Hematopoietic multipotent progenitor cell treated with erythropoietin and hydrocortisone succinate and interleukin-3 and kit ligand, for 6 days (in vitro differentiated cells): Measurements from ENCODE around the gene WDFY3.
"Not testable (repeated sequence)": the region's sequence is repeated elsewhere in the genome, so short reads cannot be mapped to it uniquely, and the experiment has no call there.

Experiments
- DNase-seq: peaks from one replicate; pipeline ENCODE4 v3.0.0-alpha.2; 2015

The WDFY3 gene

DNA sequence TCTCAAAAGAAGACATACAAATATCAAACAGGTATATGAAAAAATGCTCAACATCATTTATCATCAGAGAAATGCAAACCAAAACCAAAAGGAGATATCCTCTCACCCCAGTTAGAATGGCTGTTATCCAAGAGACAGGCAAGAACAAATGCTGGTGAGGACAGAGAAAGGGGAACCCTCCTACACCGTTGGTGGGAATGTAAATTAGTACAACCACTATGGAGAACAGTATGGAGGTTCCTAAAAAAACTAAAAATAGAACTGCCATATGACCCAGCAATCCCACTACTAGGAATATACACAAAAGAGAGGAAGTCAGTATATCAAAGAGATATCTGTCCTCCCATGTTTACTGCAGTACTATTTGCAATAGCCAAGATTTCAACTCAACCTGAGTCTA, 300.1 kb downstream of the WDFY3 start:
- no peak for DNase-seq

DNA sequence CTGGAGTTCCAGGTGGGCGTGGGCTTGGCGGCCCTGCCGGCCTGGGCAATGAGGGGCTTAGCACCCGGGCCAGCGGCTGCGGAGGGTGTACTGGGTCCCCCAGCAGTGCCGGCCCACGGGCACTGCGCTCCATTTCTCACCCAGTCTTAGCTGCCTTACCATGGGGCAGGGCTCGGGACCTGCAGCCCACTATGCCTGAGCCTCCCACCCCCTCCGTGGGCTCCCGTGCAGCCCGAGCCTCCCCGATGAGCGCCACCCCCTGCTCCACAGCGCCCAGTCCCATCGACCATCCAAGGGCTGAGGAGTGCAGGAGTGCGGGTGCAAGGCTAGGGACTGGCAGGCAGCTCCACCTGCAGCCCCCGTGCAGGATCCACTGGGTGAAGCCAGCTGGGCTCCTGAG, 301.7 kb downstream of the WDFY3 start:
- not testable (repeated sequence) for DNase-seq

DNA sequence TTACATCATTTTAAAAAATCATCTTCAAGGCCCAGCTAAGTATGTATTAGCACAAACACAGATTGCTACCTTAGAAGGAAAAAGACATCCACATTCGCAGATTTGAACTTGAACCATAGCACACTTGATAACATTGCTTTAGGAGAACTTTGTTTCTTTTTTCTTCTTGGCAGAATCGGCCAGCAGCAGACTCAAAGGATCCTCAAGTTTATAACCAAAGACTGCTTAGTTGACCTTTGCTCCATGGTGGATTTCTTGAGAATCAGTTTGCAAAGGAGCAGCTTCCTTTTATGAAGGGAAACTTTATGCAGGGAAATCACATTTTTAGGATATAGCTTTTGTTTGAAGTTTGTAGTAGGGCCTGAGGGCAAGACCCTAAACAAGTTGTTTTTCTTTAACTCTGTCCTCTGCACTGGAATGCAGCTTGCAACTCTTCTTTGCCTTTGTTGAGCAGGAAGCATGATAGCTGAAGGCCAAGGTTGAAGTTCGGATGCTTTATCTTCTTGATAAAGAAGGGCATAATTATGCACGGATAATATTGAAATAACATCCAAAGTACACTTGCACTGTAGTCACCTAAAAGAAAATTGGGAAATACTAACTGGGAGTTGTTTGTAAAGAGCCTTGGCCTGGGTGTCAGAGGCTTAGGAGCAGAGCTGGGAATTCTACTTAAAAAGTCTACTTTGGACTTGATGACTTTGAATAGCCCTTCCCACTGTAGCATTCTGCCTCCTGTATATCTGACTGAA, 305.1 kb downstream of the WDFY3 start:
- no peak for DNase-seq

DNA sequence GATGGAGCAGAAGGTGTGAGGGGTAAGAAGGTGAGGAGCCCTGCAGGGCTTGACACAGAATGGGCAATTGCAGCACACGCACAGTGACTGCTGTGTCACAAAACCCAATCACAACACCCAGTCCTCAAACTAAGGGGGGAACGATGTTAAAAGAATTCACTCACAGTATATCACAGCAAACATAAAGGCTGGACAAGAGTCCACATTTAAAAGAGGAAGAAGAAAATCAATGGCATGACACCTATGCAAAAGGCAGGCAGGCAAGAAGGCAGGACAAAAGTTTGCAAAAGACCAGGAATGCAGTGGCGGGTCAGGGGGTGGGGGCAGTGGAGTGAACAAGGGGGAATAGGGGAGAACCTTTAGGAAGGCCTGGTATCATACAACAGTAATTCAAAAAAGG, 305.9 kb downstream of the WDFY3 start:
- no peak for DNase-seq

DNA sequence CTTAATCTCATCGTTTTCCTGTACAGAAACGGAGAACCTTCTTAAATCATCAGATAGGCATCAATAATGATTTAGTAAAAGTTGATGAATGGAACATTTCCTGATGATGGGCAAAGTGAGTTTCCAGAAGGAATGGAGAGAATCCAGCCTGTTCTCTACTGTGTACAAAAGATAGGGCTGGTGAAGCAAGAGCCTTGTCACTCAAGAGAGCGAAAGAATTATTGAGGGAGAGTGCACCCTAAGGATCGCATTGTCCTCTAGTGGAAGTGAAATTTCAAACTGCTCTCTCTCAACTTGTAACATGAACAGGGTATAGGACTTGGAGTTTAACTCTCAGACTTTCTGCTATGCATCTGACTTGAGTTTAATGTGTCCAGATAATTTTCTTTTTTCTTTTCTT, 314.0 kb downstream of the WDFY3 start:
- DNase-seq = no peak

DNA sequence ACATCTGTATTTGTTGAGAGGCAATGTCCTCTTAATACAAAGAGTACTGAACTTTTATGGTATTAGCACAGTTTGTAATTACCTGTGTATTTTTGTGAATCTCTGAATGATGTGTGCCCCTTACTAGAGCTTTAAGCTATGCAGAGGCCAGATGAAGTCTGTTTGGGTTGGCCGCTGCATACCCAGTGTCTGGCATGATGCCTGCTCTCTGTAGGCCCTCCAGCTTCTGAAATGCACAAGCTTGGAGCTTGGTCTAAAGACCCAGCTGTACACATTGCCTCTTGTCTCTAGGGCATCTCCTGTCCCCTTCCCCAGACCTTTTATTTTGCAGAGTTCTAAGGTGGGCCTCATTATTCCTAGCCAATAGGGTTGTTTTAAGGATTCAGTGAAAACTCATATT, 315.0 kb downstream of the WDFY3 start:
- DNase-seq = no peak

DNA sequence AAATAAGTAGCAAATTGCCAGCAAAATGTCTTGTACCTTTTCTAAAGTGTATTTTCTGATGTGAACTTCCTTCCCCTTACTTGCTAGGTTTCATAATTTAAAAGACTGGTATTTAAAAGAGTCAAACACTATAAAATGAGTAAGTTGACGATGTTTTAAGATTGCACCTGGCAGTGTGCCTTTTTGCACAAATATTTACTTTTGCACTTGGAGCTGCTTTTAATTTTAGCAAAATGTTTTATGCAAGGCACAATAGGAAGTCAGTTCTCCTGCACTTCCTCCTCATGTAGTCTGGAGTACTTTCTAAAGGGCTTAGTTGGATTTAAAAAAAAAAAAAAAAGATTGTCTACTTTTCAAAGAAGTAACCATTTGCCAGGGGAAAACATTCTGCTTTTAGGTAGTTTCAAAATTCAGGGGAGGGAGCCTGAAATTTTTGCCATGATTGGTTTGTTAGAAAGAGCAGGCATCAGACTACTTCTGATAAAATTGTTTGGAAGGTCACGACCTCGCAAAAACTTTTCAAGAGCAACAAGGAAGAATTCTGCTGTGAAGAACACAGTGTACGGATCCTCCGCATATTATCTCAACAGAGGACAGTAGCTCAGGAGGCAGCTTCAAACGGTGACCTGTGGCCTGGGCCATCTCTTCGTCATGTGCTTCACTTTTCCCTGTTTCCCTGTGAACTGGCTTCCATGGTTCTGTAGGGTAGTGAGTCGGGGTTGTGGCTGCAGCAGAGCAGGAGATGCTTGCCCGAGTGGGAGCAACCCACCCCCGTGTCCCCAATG, 317.4 kb downstream of the WDFY3 start:
- DNase-seq = no peak

DNA sequence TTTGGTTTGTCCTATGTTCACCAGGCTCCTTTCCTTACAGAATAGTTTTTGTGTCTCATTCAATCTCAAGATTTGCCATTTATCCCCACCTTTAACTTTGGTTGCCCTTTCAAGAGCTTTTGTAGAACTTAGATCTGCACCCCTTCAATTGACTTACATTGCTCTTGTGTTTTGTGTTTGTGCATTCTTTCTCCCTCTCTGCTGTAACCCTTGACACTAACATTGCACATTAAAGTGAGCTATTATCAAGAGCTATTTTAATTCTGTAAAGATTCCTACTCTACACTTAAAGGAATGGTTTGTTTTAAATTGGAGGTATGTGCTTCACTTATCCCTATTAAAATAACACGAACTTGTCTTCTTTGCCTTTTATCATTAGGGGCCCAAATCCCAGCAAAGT, 318.3 kb downstream of the WDFY3 start:
- no peak for DNase-seq

DNA sequence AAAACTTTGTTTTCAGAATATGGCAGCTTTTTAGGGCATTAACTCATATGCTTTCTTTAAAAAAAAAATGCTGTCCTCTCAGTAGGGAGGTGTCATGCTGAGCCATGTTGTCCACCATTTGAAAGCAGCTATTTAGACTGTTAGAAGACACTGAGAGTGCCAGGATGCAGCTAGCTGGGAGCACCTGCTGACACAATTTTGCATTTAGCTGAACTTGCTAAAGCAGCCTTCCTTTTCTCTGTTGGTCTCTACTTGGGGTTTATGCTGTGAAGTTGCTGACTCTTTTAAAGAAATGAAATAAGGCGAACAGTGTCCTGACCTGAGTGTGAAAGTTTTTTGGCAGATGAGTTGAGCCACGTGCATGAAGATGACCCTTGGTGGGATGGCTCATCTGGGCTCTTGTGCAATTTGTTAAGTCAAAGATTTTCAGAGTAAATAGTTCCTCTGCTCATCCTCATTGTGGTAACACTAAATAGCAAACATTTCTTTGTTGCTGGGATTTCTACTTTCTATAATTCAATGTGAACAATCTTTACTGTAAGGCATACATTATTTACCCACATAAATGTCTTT, 319.1 kb downstream of the WDFY3 start:
- no peak for DNase-seq

DNA sequence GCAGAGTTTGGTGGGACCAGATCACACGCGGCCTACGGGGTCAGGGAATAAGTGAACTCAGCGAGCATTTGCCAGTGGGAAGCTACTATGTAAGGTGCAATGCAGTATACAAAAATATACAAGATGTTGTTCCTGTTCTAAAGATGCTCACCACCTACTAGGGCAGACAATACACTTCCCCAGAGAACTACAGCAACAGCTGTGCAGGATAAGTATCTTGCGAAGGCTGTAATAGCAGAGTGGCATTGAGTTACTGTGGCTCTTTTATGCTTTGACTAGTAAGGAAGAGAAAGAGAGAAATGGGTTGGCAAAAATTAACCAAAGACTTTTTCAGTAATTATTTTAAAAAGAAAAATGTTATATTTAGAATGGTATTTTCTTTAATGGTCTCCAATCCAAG, 322.4 kb downstream of the WDFY3 start:
- no peak for DNase-seq

DNA sequence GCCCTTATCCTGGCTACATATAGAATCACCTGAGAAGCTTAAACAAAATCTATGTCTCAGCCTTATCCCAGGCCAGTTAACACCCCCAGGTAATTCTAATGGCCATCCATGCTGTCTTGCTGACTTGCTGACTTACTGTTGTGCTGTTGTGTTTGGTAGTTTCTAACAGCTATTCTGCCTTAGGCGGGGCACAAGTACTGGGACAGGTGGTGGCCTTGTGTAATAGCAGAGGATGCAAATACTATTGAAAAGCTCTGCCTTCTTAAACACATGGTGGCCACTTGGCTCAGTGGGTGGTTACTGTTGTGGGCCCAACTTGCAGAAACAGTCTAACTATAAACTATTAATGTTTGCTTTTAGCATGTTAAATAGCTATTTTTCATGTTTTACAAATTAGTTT, 327.3 kb downstream of the WDFY3 start:
- DNase-seq = no peak

DNA sequence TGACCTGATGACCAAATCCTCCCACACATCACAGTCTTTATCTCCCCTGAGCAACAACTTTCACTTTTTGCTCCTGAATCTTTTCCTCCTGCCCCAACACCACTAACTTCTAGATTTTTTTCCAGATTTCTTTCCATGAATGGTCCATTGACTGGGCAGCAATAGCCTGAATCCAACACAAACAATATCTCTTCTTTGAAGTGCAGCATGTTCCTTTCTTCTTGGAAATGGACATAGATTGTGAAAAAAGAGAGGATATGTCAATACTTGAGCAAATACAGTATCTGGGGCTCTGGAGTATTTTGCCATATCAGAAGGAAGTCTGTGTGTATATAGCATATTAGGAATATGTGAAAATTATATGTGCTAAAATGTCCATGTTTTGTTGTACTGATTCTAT, 328.4 kb downstream of the WDFY3 start:
- no peak for DNase-seq

DNA sequence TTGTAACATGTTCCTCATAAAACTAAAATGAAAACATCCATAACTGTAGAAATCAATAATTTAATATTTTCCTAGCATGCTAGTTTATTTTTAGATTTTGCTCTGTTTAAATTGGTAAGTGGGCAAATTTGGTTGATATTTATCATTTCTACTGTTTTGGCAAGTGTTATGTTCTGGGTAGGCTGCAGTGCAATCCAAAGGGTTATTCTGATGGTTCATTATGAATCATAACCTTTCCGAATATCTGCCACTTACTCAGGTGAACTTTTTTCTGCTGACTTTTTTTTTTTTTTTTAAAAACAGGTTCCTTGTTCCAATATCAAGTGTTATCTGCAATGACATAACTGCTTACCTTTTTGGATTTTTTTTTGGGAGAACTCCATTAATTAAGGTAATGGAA, 331.5 kb downstream of the WDFY3 start:
- no peak for DNase-seq

DNA sequence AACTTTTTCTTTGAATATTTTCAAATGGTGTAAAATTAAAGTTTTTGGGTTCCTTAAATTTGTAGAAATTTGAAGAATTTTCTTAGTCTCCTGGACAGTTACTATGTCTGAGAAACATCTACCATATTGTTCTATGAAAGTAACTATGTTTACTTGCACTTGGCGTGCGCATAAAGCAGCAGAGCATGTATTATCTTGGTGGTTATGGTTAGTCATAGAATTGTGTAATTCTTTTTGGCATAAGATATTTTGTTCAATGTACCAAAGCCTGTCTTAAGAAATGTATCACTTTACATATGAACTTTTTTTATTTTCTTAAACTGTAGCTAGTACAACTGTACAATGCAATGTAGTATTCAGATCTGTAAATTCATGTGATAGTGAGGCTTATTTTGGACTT, 334.4 kb downstream of the WDFY3 start:
- DNase-seq = no peak

DNA sequence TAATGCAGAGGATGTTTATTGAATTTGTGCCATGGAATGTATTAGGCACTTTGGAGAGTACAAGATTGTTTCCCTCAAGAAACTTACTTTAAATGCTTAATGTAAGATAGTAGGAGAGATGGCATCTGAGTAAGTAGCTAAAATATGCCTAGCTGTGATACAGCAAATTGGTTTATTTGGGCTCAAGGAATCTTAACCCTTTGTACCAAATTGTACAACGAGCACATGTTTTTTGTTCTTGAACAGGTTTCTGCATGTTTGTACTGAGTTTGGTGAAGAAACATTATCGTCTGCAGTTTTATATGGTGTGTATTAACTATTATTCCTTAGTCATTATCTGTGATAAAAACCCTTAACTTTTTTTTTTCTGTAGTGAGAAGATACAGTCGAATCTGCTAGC, 334.9 kb downstream of the WDFY3 start:
- no peak for DNase-seq

DNA sequence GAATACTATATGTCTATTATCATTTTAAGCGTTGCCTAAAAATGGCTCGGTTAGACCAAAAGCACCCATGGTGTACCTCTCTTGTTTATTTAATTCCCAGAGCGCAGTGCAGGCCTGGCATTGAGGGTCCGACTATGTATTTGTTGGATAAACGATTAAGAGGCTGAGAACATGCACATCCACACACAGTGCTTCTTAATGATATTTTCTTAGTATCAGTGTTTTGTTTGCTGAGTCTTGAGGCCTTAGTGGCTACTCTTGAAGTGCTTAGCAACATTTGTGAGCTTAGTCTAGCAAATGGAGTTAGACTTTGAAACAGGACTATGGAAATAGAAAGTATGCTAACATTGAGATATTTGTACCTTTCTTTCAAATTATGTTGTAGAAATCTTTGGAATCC, 339.8 kb downstream of the WDFY3 start:
- no peak for DNase-seq

DNA sequence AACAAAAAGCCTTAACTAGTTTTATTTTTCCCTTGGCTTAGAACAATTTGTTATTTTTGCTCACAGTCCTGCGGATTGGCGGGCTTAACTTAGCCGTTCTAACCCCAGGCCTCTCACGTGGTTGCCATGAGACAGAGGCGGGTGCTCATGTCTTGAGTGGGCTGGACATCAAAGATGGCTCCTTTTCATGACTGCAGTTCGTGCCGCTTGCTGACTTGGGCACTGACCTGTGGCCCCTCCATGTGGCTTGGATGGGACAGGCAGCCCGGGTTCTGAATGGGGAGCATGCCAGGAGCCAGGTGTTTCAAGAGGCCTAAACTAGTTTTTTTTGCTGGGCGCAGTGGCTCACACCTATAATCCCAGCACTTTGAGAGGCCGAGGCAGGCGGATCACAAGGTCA, 342.8 kb downstream of the WDFY3 start:
- DNase-seq = no peak

DNA sequence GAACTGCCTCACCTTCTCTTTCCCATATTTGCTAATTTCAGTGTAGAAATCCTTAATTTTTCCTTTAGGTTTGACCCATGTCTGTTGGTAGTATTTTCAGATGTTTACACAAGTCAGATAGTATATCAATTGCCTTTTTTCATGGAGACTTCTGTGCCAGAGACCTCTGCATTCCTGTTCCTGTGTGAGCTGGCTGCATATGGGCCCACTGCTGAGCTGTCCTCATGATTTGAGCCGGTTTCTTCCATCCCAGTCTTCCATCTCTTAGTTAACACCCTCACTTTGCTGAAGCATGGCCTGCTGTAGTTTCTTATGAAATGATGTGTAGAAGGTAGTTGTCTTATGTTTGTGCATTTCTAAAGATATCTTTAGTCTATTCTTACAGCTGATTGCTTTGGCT, 343.5 kb downstream of the WDFY3 start:
- DNase-seq = no peak
